Stomach (tissue), 9 donors: ENCODE measurements around the gene COG2. TPM values are rescaled to one million over a fixed set of nuclear protein-coding genes. Genes with fewer than 3 reads are reported as not detected.

ENCODE experiments used
- DNase-seq, 2 donors: peaks; one replicate each; pipeline versions ENCODE4 v3.0.0 to v3.0.0-alpha.2; 2013 to 2019
- H3K27ac ChIP-seq, 5 donors: fragments of 200-600 bp in 4 of 5; sonication (generic) in 4 of 5; one replicate each; pipeline ENCODE4 v1.5.1; 2013 to 2019; ENCODE audit warnings: mild to moderate bottlenecking in 1 of 5, moderate library complexity in 1 of 5
- H3K27me3 ChIP-seq, 3 donors: fragments of 200-600 bp; sonication (generic); one replicate each; pipeline ENCODE4 v1.5.1; 2017 to 2019; ENCODE audit warnings: mixed run types in 1 of 3
- H3K36me3 ChIP-seq, 4 donors: fragments of 200-600 bp; sonication (generic); 1 replicate in 3 of 4; 2 replicates in 1 of 4; pipeline ENCODE4 v1.5.1; 2016 to 2019
- H3K4me1 ChIP-seq, 4 donors: fragments of 200-600 bp; sonication (generic); one replicate each; pipeline ENCODE4 v1.5.1; 2016 to 2019
- H3K4me3 ChIP-seq, 4 donors: fragments of 200-600 bp; sonication (generic) in 3 of 4; one replicate each; pipeline ENCODE4 v1.5.1; 2016 to 2019; ENCODE audit warnings: mild to moderate bottlenecking in 1 of 4
- H3K9me3 ChIP-seq, 4 donors: fragments of 200-600 bp; sonication (generic); one replicate each; pipeline ENCODE4 v1.5.1; 2016 to 2019
- EP300 ChIP-seq: sonication (generic); formaldehyde crosslinking; IDR thresholded peaks from one replicate; pipeline ENCODE4 v1.6.1; 2017; ENCODE audit warnings: antibody characterized with exemption
- POLR2A ChIP-seq, 4 donors: fragments of 450-650 bp; IDR thresholded peaks; one replicate each; pipeline ENCODE4 v1.6.1; 2016; ENCODE audit warnings: antibody characterized with exemption in 4 of 4, control low read depth in 2 of 4, mild to moderate bottlenecking in 1 of 4, moderate library complexity in 1 of 4
- POLR2AphosphoS5 ChIP-seq, 3 donors: sonication (generic); formaldehyde crosslinking; IDR thresholded peaks; one replicate each; pipeline ENCODE4 v1.6.1; 2016; ENCODE audit warnings: antibody characterized with exemption in 3 of 3
- whole genome bisulfite sequencing, 5 donors: extraction: QIAGEN DNeasy Blood & Tissue Kit in 3 of 5; methylation state at CpG; one replicate each; pipeline versions ENCODE4 v1.1.5 to v1.1.7; 2013 to 2018; 5-methylcytosine and 5-hydroxymethylcytosine counted together
- intact Hi-C: fragments of 100-400 bp; cut with DNase I; formaldehyde crosslinking; loops from one replicate; pipeline ENCODE4 v1.15.1; 2023; ENCODE audit warnings: low total_unique reads
- polyA plus RNA-seq, 3 donors: library from polyadenylated mRNA; stranded (reverse); fragments of 200-250 nt; gene quantifications; one replicate each; pipeline ENCODE4 v1.2.3, GENCODE V29; 2013
- total RNA-seq, 5 donors: library from RNA; depleted of rRNA; stranded (reverse); fragments of >200 nt; gene quantifications; one replicate each; pipeline versions ENCODE4 v1.1.0 to v1.2.3, GENCODE V29; 2014 to 2016
- TF ChIP-seq, protein P1 (sequence below), 7 experiments: fragments of 450-650 bp in 4 of 7; fragments of 200-600 bp in 3 of 7; sonication (generic) in 3 of 7; IDR thresholded peaks; one replicate each; pipeline ENCODE4 v1.5.1; 2016 to 2019; ENCODE audit warnings: antibody characterized with exemption in 7 of 7, control low read depth in 2 of 7, mild to moderate bottlenecking in 1 of 7
- donor health status: healthy with polysubstance abuse.
- donor health status: Bipolar disorder and iron deficiency.
- donor health status: healthy.

The COG2 gene
- total and polyA plus RNA-seq, 8 donors: 8.9 to 51.3 (median 20.7) TPM

DNA sequence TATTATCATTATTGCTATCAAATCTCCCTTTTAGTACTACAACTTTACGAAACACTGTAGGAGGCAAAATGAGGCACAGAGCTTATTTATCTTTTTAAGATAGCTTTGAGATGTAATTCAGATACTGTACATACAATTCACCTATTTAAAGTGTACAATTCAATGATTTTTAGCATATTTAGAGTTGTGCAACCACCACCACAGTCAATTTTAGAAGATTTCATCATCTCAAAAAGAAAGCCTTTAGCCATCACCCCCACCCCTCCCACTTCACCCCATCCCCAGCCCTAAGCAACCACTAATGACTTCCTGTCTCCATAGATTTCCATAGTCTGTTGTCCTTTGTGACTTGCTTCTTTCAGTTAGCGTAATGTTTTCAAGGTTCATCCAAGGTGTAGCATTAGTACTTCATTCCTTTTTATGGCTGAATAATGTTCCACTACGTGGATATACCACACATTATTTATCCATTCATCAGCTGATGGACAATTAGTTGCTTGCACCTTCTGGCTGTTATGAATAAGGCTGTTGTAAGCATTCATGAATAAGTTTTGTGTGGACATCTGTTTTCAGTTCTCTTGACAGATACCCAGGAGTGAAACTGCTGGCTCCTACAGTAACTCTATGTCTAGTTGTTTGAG, 95.5 kb downstream of the COG2 start:
- no peak overlapping the region for H3K4me3 ChIP-seq
- H3K27ac ChIP-seq: no peak overlapping the region
- no peaks in the 10 kb centered on the region for H3K36me3 ChIP-seq
- no peak for DNase-seq
- intact Hi-C loops: no loop called here
- 91 to 98% (median 95%) methylated on average over 3 of the region's 3 CpGs for WGBS, 5 donors
- H3K9me3 ChIP-seq: no peaks in the 10 kb centered on the region
- H3K27me3 ChIP-seq: no peaks in the 10 kb centered on the region
- TF ChIP-seq POLR2AphosphoS5 (IDR thresholded peaks at IDR 0.05) (no peak), EP300 (no peak), POLR2A (IDR thresholded peaks at IDR 0.05) (no peak)
- TF ChIP-seq, protein P1, sequence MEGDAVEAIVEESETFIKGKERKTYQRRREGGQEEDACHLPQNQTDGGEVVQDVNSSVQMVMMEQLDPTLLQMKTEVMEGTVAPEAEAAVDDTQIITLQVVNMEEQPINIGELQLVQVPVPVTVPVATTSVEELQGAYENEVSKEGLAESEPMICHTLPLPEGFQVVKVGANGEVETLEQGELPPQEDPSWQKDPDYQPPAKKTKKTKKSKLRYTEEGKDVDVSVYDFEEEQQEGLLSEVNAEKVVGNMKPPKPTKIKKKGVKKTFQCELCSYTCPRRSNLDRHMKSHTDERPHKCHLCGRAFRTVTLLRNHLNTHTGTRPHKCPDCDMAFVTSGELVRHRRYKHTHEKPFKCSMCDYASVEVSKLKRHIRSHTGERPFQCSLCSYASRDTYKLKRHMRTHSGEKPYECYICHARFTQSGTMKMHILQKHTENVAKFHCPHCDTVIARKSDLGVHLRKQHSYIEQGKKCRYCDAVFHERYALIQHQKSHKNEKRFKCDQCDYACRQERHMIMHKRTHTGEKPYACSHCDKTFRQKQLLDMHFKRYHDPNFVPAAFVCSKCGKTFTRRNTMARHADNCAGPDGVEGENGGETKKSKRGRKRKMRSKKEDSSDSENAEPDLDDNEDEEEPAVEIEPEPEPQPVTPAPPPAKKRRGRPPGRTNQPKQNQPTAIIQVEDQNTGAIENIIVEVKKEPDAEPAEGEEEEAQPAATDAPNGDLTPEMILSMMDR (IDR thresholded peaks at IDR 0.05): no peak
- peaks cover 0 to 7% (median 3%) of the 10 kb centered on the region in 4 donors for H3K4me1 ChIP-seq

DNA sequence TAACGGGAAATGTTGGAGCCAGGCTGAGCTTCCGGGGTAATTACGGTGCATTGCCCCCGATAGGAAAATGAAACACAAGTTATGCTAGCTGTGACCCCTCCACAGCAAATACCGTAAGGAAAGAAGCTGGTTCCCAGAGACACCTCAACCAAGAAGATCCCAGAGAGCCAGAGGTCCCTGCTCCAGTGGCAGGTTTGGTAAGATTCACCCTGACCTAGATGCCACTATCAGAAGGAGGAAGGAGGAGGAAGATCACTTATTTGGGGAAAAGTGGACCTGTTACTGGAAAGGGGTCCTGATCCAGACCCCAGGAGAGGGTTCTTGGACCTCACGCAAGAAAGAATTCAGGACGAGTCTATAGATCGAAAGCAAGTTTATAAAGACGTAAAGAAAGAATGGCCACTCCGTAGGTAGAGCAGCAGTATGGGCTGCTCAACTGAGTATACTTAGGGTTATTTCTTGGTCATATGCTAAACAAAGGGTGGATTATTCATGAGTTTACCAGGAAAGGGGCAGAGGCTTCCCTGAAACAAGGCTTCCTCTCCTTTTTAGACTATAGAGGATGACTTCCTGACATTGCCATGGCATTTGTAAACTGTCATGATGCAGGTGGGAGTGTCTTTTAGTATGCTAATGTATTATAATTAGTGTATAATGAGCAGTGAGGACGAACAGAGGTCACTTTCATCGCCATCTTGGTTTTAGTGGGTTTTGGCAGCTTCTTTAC, 97.4 kb downstream of the COG2 start:
- H3K4me1 ChIP-seq: peaks cover 0 to 15% (median 11%) of the 10 kb centered on the region in 4 donors
- DNase-seq: no peak
- no peak for TF ChIP-seq EP300
- no peak for TF ChIP-seq POLR2AphosphoS5 (IDR thresholded peaks at IDR 0.05)
- TF ChIP-seq POLR2A (IDR thresholded peaks at IDR 0.05): no peak
- TF ChIP-seq, protein P1 (IDR thresholded peaks at IDR 0.05): no peak
- H3K27me3 ChIP-seq: no peaks in the 10 kb centered on the region
- H3K27ac ChIP-seq: no peak overlapping the region
- H3K36me3 ChIP-seq: no peaks in the 10 kb centered on the region
- WGBS, 5 donors: 89 to 96% (median 93%) methylated on average over 12 of the region's 12 CpGs
- no peak overlapping the region for H3K4me3 ChIP-seq
- H3K9me3 ChIP-seq: no peaks in the 10 kb centered on the region
- intact Hi-C loops: no loop called here

Other genes starting within 250 kb of the COG2 start
- gene PGBD5, start 216.1 kb upstream of the COG2 start, total RNA-seq: under 1 TPM; under 0.01 to 0.87 (median 0.37) TPM
- gene PGBD5, start 216.1 kb upstream of the COG2 start, polyA plus RNA-seq: 1 to 10 TPM in 1 of 3 donors, under 1 TPM in 2; 0.20 to 1.2 (median 0.31) TPM
- gene AGT, start 71.6 kb downstream of the COG2 start, total RNA-seq: 1 to 10 TPM in 2 of 5 donors, under 1 TPM in 1, not detected in 2; 0.29 to 9.9 (median 3.7) TPM
- gene AGT, start 71.6 kb downstream of the COG2 start, polyA plus RNA-seq: 1 to 10 TPM in 2 of 3 donors, under 1 TPM in 1; 0.65 to 8.1 (median 4.0) TPM
- gene CAPN9, start 104.9 kb downstream of the COG2 start, total RNA-seq: 10 to 100 TPM; 29.5 to 68.3 (median 53.8) TPM
- gene CAPN9, start 104.9 kb downstream of the COG2 start, polyA plus RNA-seq: 10 to 100 TPM in 2 of 3 donors, 1 to 10 TPM in 1; 2.6 to 48.3 (median 14.7) TPM
- 10 to 100 TPM; 11.3 to 69.3 (median 51.8) TPM for gene C1orf198, start 226.0 kb downstream of the COG2 start, total RNA-seq
- 10 to 100 TPM; 11.7 to 15.8 (median 14.4) TPM for gene C1orf198, start 226.0 kb downstream of the COG2 start, polyA plus RNA-seq